HepG2 (cell line): Measurements from ENCODE around the gene BTBD7. TPM values are rescaled to one million over a fixed set of nuclear protein-coding genes. Genes with fewer than 3 reads are reported as not detected.

Experiments
- ATAC-seq: fragments of 200-7000 bp; cut with Tn5 transposase; 3 replicates; pipeline ENCODE4 v1.9.1; 2020; ENCODE audit warnings: mild to moderate bottlenecking, moderate library complexity
- BruUV-seq: library from RNA; stranded (reverse); fragments of 400-500 nt; replicated peaks from 2 replicates; lab custom pipeline; 2021; lab: Mats Ljungman, UMichigan
- CTCF ChIA-PET: fragments of 300-600 bp; formaldehyde crosslinking; extraction: SDS; loops from one replicate; lab custom pipeline; 2021; ENCODE audit warnings: low total read pairs, inconsistent platforms, low intra/inter-chr PET ratio; lab: Yijun Ruan, JAX
- POLR2A ChIA-PET: fragments of 350-600 bp; sonication (Branson Sonifier 250); formaldehyde crosslinking; loops from one replicate; lab custom pipeline; 2020; ENCODE audit warnings: antibody characterized with exemption, inconsistent platforms; lab: Yijun Ruan, JAX
- DNase-seq: peaks from one replicate; pipeline ENCODE4 v3.0.0-alpha.2; 2015; ENCODE audit warnings: low spot score
- FAIRE-seq: peaks from 3 replicates; lab custom pipeline; 2011; peaks lifted over from hg19 to GRCh38; lab: Jason Lieb, UNC
- H2AFZ ChIP-seq: one replicate; pipeline ENCODE4 v1.6.1; 2011; ENCODE audit warnings: low read length, inconsistent platforms
- H3K27ac ChIP-seq: fragments of 300-600 bp; 3 replicates; pipeline ENCODE4 v1.8.0; 2011; ENCODE audit warnings: mixed run types, mild to moderate bottlenecking, mixed read lengths, low read length, inconsistent platforms; ENCODE audit not compliant: insufficient read depth; ENCODE audit errors: extremely low read length
- H3K27me3 ChIP-seq, 2 experiments: fragments of 200-600 bp in 1 of 2; 2 replicates in 1 of 2; 3 replicates in 1 of 2; pipeline versions ENCODE4 v1.6.0 to v1.8.0; 2011; ENCODE audit warnings: low read length in 2 of 2, mild to moderate bottlenecking in 2 of 2, moderate library complexity in 2 of 2, inconsistent platforms in 1 of 2; ENCODE audit not compliant: insufficient read depth in 2 of 2, control insufficient read depth in 1 of 2
- H3K36me3 ChIP-seq, 2 experiments: fragments of 200-600 bp in 1 of 2; replicated peaks in 1 of 2; 2 replicates in 1 of 2; 3 replicates in 1 of 2; pipeline versions ENCODE4 v1.5.1 to v1.8.0; 2011; ENCODE audit warnings: low read length in 2 of 2, inconsistent platforms in 1 of 2; ENCODE audit not compliant: insufficient read depth in 2 of 2, control insufficient read depth in 1 of 2
- H3K4me1 ChIP-seq: 2 replicates; pipeline ENCODE4 v1.5.1; 2012; ENCODE audit warnings: low read length, inconsistent platforms; ENCODE audit not compliant: insufficient read depth
- H3K4me2 ChIP-seq: 2 replicates; pipeline ENCODE4 v1.6.0; 2011; ENCODE audit warnings: low read depth, low read length, inconsistent platforms
- H3K4me3 ChIP-seq, 3 experiments: fragments of 200-600 bp in 1 of 3; sonication (generic), shearing (Covaris generic) in 1 of 3; replicated peaks in 1 of 3; 2 replicates each; pipeline ENCODE4 v1.5.1; 2011 to 2016; ENCODE audit warnings: low read length in 3 of 3, inconsistent platforms in 2 of 3, low read depth in 2 of 3, mild to moderate bottlenecking in 2 of 3, control low read depth in 1 of 3, mixed read lengths in 1 of 3; ENCODE audit not compliant: insufficient read depth in 1 of 3
- H3K79me2 ChIP-seq: one replicate; pipeline ENCODE4 v1.6.1; 2011; ENCODE audit warnings: low read length, inconsistent platforms; ENCODE audit not compliant: insufficient read depth
- H3K9ac ChIP-seq: 2 replicates; pipeline ENCODE4 v1.6.0; 2011; ENCODE audit warnings: mild to moderate bottlenecking, low read depth, low read length, inconsistent platforms; ENCODE audit not compliant: insufficient read depth
- H3K9me3 ChIP-seq: 2 replicates; pipeline ENCODE4 v1.5.1; 2012; ENCODE audit warnings: mild to moderate bottlenecking, low read length
- H4K20me1 ChIP-seq: 2 replicates; pipeline ENCODE4 v1.6.0; 2011; ENCODE audit warnings: inconsistent platforms, mild to moderate bottlenecking, low read length, moderate library complexity; ENCODE audit not compliant: insufficient read depth
- BHLHE40 ChIP-seq: IDR thresholded peaks from 2 replicates; pipeline ENCODE4 v1.6.1; 2011; ENCODE audit warnings: low read length, improper control_type of control experiment
- CBFB ChIP-seq: sonication (generic); formaldehyde crosslinking; IDR thresholded peaks from 2 replicates; pipeline ENCODE4 v1.4.0; 2020; ENCODE audit warnings: missing genetic modification reagents
- CENPT ChIP-seq: sonication (generic); formaldehyde crosslinking; IDR thresholded peaks from 2 replicates; pipeline ENCODE4 v1.8.0; 2022; ENCODE audit warnings: low read depth, mild to moderate bottlenecking, moderate library complexity, missing genetic modification reagents
- EEA1 ChIP-seq: sonication (generic); formaldehyde crosslinking; IDR thresholded peaks from 2 replicates; pipeline ENCODE4 v1.5.1; 2020; ENCODE audit warnings: mild to moderate bottlenecking, missing genetic modification reagents, borderline replicate concordance
- ERF ChIP-seq: IDR thresholded peaks from 2 replicates; pipeline ENCODE4 v1.6.1; 2018; ENCODE audit warnings: missing biosample characterization, missing genetic modification reagents
- HMG20B ChIP-seq: conservative IDR thresholded peaks from 2 replicates; pipeline ENCODE4 v1.6.1; 2016; ENCODE audit warnings: missing genetic modification reagents, missing compliant biosample characterization
- HNF4A ChIP-seq: sonication (generic); formaldehyde crosslinking; IDR thresholded peaks from 2 replicates; pipeline ENCODE4 v1.4.0; 2020; ENCODE audit warnings: missing genetic modification reagents
- PAWR ChIP-seq: sonication (generic); formaldehyde crosslinking; IDR thresholded peaks from 2 replicates; pipeline ENCODE4 v1.4.0; 2020; ENCODE audit warnings: missing genetic modification reagents, mild to moderate bottlenecking, borderline replicate concordance
- RBM22 ChIP-seq: fragments of 200-400 bp; formaldehyde crosslinking; optimal IDR thresholded peaks from 2 replicates; pipeline ENCODE3; 2017; ENCODE audit warnings: mild to moderate bottlenecking, low read length, moderate library complexity
- RFXANK ChIP-seq: IDR thresholded peaks from 2 replicates; pipeline ENCODE4 v1.6.1; 2016
- STAG1 ChIP-seq: sonication (generic); formaldehyde crosslinking; IDR thresholded peaks from 2 replicates; pipeline ENCODE4 v1.4.0; 2020; ENCODE audit warnings: missing genetic modification reagents
- ZBTB26 ChIP-seq: IDR thresholded peaks from 2 replicates; pipeline ENCODE4 v1.6.1; 2016; ENCODE audit warnings: missing compliant biosample characterization, missing genetic modification reagents, borderline replicate concordance
- ZNF407 ChIP-seq: sonication (generic); formaldehyde crosslinking; IDR thresholded peaks from one replicate; pipeline ENCODE4 v1.5.1; 2020; ENCODE audit warnings: mild to moderate bottlenecking, missing genetic modification reagents; ENCODE audit errors: not compliant biosample characterization
- ZSCAN25 ChIP-seq: sonication (generic); formaldehyde crosslinking; IDR thresholded peaks from 2 replicates; pipeline ENCODE4 v1.8.0; 2022; ENCODE audit warnings: mild to moderate bottlenecking, missing genetic modification reagents
- ZUFSP ChIP-seq: sonication (generic); formaldehyde crosslinking; IDR thresholded peaks from 2 replicates; pipeline ENCODE4 v1.9.0; 2021; ENCODE audit warnings: missing genetic modification reagents, mild to moderate bottlenecking, borderline replicate concordance
- WGBS: methylation state at CpG from one replicate; pipeline ENCODE4 v1.1.6; 2017; ENCODE audit warnings: low lambda C conversion rate; 5-methylcytosine and 5-hydroxymethylcytosine counted together
- in situ Hi-C: cut with HindIII; loops from 2 replicates; pipeline ENCODE4 v1.10.0; 2017; ENCODE audit warnings: low pct_unique_long_range_greater_than_20kb; ENCODE audit not compliant: extremely low pct_ligation_motif_present
- intact Hi-C: fragments of 100-400 bp; cut with micrococcal nuclease; formaldehyde crosslinking; loops from one replicate; pipeline ENCODE4 v1.10.0; 2022; ENCODE audit not compliant: unreplicated experiment
- polyA plus RNA-seq, 8 experiments: library from polyadenylated mRNA; depleted of rRNA in 3 of 8; stranded (reverse) in 7 of 8; unstranded in 1 of 8; fragments of >200 nt; fragmentation: Illumina TruSeq in 4 of 8; extraction: Trizol in 4 of 8; gene quantifications; 2 replicates each; pipeline versions ENCODE4 v1.2.1 to v1.2.3, GENCODE V29; 2011 to 2016; ENCODE audit warnings: low read depth in 4 of 8, missing spikeins in 1 of 8, mixed read lengths in 1 of 8; ENCODE audit not compliant: insufficient read depth in 1 of 8
- total RNA-seq, 5 experiments: library from RNA; depleted of rRNA; stranded (reverse); fragments of >200 nt; fragmentation: Illumina TruSeq; extraction: Trizol; gene quantifications; 2 replicates each; pipeline ENCODE4 v1.2.3, GENCODE V29; 2016; ENCODE audit warnings: low read depth in 1 of 5

The BTBD7 gene
- total and polyA plus RNA-seq, 2 of the 13 experiments (the other 11 are each of a cell fraction or from before 2014, with no cell fraction given): 11.6 to 15.2 TPM

GRCh38 chr14:93232159-93232558 lies 100.7 kb downstream of the BTBD7 start:
- peaks cover 14% of the 10 kb centered on the region; the same call in 1 of the 2 replicates for H3K4me1 ChIP-seq
- intact Hi-C loops: no loop called here
- 84% methylated on average over 13 of the region's 17 CpGs for WGBS
- H4K20me1 ChIP-seq: no peaks in the 10 kb centered on the region
- no peak; the same call in 1 of the 3 replicates for ATAC-seq
- H3K27me3 ChIP-seq: no peaks in the 10 kb centered on the region
- ChIA-PET CTCF (no interaction called here), POLR2A (no interaction called here)
- in situ Hi-C loops: loop anchor here (10.0 kb wide), 1 partner anchor 313 kb away; no protein-coding TSS in a partner anchor
- no peak for DNase-seq
- no peak overlapping the region for H3K27ac ChIP-seq
- H3K4me3 ChIP-seq: no peak overlapping the region
- no peaks in the 10 kb centered on the region for H3K9me3 ChIP-seq
- no TSS peak for BruUV-seq
- no peak overlapping the region for H3K9ac ChIP-seq
- no peaks in the 10 kb centered on the region for H3K79me2 ChIP-seq
- FAIRE-seq: no peak
- no peak overlapping the region for H3K4me2 ChIP-seq
- peaks cover 3% of the 10 kb centered on the region in 2 experiments for H3K36me3 ChIP-seq
- no peak overlapping the region for H2AFZ ChIP-seq
- TF ChIP-seq ERF (CRISPR knock-in tag) (no peak), RBM22 (no peak), STAG1 (CRISPR knock-in tag) (no peak), ZUFSP (CRISPR knock-in tag) (no peak), HNF4A (CRISPR knock-in tag) (no peak), ZNF407 (CRISPR knock-in tag) (no peak), ZSCAN25 (no peak), PAWR (no peak), BHLHE40 (no peak), CENPT (CRISPR knock-in tag) (no peak), RFXANK (CRISPR knock-in tag) (no peak), ZBTB26 (CRISPR knock-in tag) (no peak), HMG20B (CRISPR knock-in tag) (no peak), CBFB (CRISPR knock-in tag) (no peak), EEA1 (CRISPR knock-in tag) (no peak)
